Activated CD4-positive, CD25-positive, alpha-beta regulatory T cell treated with anti-CD3 and anti-CD28 coated beads, Interleukin-2, amount 50 U/mL, for 24 hours (primary cell): ENCODE measurements around the gene UBR4.

Source experiments
- ATAC-seq, 2 donors: fragments of 150-1000 bp; cut with Tn5 transposase; one replicate each; pipeline ENCODE4 v1.10.0; 2021; ENCODE audit warnings: mild to moderate bottlenecking in 1 of 2, moderate library complexity in 1 of 2

Gene UBR4

GRCh38 chr1:19089524-19089923 lies 120.5 kb downstream of the UBR4 start:
- no peak for ATAC-seq

GRCh38 chr1:19088717-19089442 lies 121.2 kb downstream of the UBR4 start:
- no peak for ATAC-seq

GRCh38 chr1:19087737-19088594 lies 122.1 kb downstream of the UBR4 start:
- ATAC-seq, result peak; percentile 74 to 76

DNA sequence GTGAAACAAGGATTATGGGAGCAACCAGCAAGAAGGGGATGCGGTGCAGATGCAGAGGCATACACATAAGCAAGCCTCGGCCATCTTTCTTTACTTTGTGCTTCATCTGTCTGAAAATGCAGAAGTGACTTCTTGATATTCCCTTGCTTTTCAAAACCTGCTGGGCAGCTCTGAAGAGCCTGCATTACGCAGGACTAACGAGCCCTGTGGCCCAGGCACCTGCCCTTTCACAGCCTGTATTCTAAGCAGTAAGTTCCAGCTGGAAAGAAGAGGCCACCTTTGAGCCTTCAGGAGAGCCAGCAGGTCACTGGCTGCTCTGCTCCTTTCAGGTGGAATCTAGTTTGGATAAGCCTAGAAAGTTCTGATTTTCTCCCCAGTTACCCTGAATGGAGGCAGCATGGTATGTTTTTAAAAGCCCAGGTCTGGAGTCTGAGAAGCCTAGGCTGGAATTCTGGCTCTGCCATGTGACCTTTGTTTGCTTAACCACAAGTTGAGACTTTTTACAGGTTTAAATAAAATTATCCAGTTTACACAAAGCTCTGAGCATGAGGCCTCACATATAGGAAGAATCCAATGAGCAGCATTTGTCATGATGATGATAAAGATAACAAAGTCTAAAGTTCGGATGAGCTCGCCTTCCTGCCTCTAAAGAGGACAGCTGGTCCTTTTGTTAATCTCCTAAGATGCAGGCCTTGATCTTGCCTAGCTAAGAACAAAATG lies 122.9 kb downstream of the UBR4 start:
- no peak for ATAC-seq

GRCh38 chr1:19086176-19086875 lies 123.7 kb downstream of the UBR4 start:
- no peak for ATAC-seq

DNA sequence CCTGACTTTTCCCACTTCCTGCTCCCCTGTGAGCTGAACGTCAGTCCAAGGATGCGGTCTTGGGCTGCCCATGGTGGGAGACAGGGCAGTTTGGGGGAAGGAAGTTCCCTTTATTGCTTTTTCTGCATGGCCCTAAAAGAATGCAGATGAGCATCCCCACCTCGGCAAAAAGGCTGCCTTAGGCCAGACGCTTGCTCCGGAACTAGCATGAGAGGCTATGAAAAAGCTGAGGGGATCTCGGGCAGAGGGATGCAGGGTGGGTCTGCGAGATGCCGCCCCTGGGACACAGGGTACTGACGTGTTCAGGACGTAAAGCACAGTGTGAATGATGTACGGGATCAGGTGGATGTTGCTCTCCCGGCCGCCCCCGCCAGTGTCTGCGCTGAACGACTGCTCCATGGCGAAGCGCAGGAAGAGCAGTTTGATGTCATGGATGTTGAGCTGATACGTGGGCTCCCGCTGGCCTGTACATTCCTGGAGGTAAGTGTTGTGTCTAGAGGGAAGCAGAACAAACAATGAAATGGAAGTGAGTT lies 125.8 kb downstream of the UBR4 start:
- no peak for ATAC-seq

DNA sequence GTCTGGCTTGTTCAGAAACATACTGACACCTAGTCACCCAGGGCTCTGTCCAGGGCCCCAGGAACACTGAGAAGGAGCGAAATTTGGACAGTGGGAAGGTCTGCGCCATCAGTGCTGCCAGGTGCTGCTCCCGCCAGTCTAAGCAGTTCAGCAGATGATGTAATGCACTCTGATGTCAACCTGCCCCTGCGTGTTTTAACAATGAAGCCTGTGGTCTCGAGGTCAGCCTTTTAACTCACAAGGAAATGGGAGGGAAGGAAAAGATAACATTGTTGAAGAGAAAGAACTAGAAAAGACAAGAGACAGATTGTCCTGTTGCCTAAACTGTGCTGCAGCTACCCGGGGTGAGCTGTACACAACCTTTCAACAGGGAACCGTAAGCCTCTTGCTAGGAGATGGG lies 127.0 kb downstream of the UBR4 start:
- no peak for ATAC-seq

- ATAC-seq, result no peak
These were observed 128.7 kb downstream of the UBR4 start for GRCh38 chr1:19081218-19081893.

- no peak for ATAC-seq
These were observed 129.3 kb downstream of the UBR4 start for GRCh38 chr1:19080721-19081120.

GRCh38 chr1:19079541-19080472 lies 130.3 kb downstream of the UBR4 start:
- ATAC-seq, result no peak

- no peak for ATAC-seq
These were observed 131.5 kb downstream of the UBR4 start for GRCh38 chr1:19078536-19078935.

GRCh38 chr1:19076841-19077616 lies 133.0 kb downstream of the UBR4 start:
- ATAC-seq, result no peak

DNA sequence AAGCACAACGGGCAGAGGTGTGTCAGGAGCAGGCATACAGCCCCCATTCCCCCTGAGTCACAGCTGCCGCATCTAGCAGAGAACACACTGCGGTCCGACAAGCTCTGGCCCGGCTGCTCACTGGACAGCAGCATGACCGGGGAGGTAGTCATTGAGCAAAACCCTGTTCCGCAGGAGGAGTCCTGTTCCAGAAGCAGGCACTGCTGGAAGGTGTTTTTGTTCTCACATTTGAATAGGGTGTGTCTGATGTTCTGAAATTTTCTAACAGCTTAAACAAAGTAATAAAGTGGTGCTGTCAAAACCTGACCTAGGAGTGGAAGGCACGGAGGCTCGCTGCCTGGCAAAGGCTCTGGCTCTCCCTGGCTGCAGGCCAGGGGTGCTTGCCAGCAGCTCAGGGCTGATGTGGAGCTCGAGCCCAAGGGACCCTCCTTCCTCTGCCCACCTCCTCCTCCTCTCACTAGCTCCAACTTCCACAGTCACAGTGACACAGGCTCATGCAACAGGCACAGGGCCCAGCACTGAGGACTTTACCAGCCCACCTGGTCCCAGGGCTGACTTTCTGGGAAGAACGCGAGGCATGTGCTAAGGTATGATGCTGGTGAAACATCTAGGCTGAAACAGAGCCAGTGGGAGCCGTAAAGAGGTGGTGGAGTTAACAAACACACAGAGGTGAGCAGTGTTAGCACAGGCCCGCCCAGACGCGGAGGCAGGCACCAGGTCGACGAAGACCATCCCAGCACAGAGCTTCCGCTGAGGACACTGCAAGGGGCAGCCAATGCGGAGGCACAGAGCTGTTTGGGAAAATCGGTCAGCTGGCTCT lies 135.0 kb downstream of the UBR4 start:
- peak in 1 of 2 donors; percentile 20 for ATAC-seq

DNA sequence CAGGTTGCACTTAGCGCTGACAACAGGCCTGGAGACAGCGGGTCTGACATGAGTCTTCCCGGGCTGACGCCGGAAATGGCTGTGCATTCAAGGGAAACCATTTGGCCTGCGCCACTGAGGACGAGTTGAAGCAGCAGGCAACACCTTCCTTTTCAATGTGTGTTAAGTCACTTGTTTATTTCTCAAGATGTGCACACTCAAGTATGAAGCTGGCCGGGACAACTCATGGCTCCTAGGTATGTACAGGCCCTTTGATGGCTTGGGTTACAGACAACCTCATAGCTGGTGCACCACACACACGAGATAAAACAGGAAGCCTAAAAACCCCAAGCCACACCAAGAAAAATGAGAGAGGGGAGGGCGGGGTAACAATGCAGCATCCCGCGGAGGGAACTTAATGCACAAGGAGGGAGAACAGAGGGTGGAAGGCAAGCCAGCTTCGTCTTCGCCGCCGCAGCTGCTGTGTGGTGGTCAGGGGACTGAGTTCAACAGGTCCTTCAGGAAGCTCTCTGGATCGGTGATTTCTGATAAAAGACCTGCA lies 135.6 kb downstream of the UBR4 start:
- peak; percentile 89 for ATAC-seq

GRCh38 chr1:19073311-19074186 lies 136.5 kb downstream of the UBR4 start:
- ATAC-seq, result no peak

- ATAC-seq, result no peak
These were observed 137.6 kb downstream of the UBR4 start for GRCh38 chr1:19072285-19072981.
